ENCODE measurements around the gene FOXG1. TPM values are rescaled to one million over a fixed set of nuclear protein-coding genes. Genes with fewer than 3 reads are reported as not detected.

FOXG1 gene
- total RNA-seq, 1 experiment from 2014 or later = 0.81 TPM

DNA sequence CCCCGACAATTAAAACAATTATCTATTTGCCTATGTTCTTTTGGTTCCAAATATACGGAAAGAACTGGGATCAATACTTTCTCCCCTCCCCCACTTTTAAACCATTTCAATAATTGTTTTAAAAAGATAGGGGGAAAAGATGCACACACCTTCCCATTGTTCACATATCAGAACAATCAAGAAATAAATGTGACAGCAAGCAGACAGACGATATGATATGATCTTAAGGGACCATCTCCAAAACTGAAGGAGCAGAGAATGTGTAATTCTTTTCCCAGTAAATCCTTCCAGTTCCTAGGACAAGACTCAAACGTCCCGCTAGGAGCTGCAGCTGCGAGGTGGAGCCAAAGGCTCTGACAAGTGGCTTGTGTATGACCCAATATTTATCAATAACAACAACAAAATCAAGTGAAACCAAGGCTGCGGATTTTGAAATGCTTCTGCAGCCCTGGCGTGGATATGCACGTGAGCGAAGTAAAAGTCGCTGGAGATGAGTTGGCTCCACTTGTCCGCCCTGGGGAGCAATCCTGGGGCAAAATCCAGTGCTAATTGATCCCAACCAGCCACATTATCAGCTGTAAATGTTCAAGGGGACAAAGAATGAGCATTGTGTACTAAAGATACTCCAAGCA is 8.2 kb upstream of the FOXG1 start:
- no peaks in the 10 kb centered on the region for H3K4me1 ChIP-seq
- no peak overlapping the region for H3K27ac ChIP-seq
- no peaks in the 10 kb centered on the region for H3K36me3 ChIP-seq
- H3K9me3 ChIP-seq (replicated peaks) = no peaks in the 10 kb centered on the region
- H3K4me3 ChIP-seq = no peak overlapping the region
- no peak for DNase-seq
- peaks cover 7% of the 10 kb centered on the region for H3K27me3 ChIP-seq

DNA sequence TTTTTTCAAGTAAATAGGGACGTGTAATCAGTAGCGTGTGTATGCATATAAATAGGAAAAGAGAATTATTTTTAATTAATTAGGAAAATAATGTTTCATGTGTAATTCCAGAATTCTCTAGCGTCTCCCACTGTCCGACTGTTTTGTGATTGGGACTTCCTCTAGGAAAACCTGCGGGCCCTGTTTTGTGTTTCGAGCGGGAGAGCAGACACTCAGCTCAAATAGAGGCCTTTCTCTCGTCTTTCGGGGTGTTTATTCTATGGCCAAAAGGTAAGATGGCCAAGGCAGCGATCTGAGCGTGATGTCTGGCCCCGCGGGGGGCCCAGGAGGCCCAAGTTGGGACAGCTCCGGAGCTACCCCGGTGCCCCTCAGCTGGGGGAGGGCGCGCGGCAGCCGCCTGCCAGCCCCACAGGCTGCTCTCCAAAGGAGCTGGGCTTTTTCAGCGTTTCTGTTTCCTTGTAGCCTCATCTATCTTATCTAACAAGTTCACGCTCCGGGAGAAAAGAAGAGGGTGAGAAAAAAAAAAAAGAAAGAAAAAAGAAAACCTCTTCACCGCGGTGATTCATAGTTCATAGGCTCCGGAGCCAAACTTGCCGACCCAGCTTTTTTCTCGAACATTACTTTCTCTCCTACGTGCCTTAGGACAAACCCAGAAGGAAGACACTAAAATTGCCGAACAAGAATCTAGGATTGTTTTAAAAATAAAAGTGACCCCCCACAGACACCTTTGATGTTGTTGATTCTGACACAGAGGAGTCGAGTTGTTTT is 7.5 kb upstream of the FOXG1 start:
- H3K27ac ChIP-seq = no peak overlapping the region
- no peaks in the 10 kb centered on the region for H3K9me3 ChIP-seq (replicated peaks)
- H3K27me3 ChIP-seq = peaks cover 7% of the 10 kb centered on the region
- no peaks in the 10 kb centered on the region for H3K36me3 ChIP-seq
- no peak for DNase-seq
- no peak overlapping the region for H3K4me3 ChIP-seq
- H3K4me1 ChIP-seq = no peaks in the 10 kb centered on the region

DNA sequence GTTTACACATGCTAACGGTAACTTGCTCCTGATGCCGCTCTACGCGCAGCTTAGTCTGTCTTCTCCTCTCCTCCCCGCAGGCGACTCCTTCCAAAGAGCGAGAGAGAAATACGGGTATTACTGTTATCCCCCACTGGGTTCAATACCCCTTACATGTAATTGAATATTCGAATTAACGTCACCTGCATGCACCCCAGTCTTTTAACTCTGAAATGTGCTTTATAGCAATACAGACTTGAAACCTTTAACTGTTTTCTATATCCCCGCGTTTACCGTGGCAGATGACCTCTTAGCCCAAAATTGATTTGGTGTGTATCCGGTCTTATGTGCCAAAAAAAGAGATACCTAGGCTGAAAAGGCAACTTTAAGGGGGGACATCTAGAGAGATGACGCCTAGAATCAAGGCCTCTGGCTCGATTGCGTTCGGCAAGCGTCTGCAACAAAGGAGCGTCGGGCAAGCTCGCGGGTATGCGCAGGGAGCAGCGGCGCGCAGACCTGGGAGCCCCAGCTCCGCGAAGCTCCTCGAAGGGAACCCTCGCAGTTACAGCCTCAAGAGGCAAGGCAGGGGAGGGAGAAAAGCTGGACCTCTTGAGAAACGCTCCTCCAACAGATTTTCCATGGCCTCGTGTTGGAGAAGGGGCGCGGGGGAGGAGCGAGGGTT is 6.8 kb upstream of the FOXG1 start:
- H3K4me3 ChIP-seq = no peak overlapping the region
- H3K4me1 ChIP-seq = no peaks in the 10 kb centered on the region
- H3K27me3 ChIP-seq = peaks cover 7% of the 10 kb centered on the region
- H3K9me3 ChIP-seq (replicated peaks) = no peaks in the 10 kb centered on the region
- H3K27ac ChIP-seq = no peak overlapping the region
- H3K36me3 ChIP-seq = no peaks in the 10 kb centered on the region
- DNase-seq = no peak

DNA sequence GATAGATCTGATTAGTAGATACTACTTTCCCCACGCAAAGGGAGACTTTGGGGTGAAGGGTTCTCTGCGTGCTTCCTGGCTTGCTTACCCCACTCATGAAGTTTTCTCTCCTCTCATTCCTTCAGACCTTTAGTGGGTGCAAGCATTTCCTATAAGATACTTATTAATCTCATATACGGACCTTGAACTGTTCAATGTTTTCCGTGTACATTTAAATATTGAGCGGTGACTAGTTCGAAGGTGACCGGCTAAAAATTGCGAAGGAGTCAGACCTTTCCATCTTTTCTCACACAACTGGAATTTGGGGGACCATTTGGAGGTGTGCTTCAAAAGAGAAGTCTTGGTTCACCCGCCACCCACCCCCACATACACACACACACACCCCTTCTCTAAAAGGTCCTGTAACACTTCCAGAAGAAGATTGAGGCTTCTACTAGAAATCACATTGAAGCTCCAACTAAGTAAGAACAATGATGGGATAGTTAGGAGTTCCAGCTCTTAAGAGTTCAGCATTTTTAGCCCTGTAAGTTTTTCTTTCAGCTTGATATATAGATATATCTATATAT is 6.1 kb upstream of the FOXG1 start:
- H3K4me1 ChIP-seq = no peaks in the 10 kb centered on the region
- H3K4me3 ChIP-seq = no peak overlapping the region
- no peak for DNase-seq
- no peaks in the 10 kb centered on the region for H3K36me3 ChIP-seq
- no peaks in the 10 kb centered on the region for H3K9me3 ChIP-seq (replicated peaks)
- no peak overlapping the region for H3K27ac ChIP-seq
- H3K27me3 ChIP-seq = peaks cover 7% of the 10 kb centered on the region

DNA sequence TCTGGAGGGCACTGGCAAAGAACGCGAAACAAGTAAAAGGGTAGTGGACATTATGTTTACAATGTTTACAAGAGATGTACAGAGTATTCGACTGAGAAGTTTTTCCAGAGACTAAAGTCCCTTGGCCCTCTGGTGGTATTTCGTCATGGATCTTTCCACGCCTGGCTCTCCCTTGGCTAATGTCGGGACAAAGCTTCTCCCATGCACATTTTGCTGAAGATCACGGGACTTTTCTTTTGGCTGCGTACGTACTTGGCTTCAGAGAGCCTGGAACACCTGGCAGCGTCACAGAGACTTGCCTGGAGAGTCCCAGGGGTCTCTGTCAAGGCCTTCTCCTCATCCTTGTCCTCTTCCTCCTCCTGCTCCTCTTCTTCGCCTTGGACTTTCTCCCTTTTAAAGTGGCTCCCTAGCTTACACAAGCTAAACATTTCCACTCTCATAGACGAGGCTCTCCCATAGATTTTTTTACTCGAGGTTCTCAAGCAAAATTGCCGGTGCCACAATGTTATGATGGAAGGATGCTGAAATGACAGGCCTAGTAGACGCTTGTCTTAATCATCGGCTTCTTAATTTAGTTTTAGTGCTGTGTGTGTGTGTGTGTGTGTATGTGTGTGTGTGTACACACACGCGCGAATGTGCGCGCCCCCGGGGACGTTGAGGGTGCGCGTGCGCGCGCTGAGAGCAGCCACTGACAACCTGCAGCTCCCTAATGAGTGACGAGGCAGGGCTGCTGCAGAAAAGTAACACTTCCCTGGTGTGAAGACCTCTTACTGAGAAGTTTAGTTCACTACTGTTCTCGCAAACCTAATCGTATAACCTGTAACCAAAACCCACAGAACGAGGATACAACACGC is 4.9 kb upstream of the FOXG1 start:
- no peaks in the 10 kb centered on the region for H3K9me3 ChIP-seq (replicated peaks)
- H3K4me3 ChIP-seq = no peak overlapping the region
- no peak for DNase-seq
- H3K36me3 ChIP-seq = no peaks in the 10 kb centered on the region
- H3K4me1 ChIP-seq = no peaks in the 10 kb centered on the region
- no peak overlapping the region for H3K27ac ChIP-seq
- peaks cover 7% of the 10 kb centered on the region for H3K27me3 ChIP-seq

DNA sequence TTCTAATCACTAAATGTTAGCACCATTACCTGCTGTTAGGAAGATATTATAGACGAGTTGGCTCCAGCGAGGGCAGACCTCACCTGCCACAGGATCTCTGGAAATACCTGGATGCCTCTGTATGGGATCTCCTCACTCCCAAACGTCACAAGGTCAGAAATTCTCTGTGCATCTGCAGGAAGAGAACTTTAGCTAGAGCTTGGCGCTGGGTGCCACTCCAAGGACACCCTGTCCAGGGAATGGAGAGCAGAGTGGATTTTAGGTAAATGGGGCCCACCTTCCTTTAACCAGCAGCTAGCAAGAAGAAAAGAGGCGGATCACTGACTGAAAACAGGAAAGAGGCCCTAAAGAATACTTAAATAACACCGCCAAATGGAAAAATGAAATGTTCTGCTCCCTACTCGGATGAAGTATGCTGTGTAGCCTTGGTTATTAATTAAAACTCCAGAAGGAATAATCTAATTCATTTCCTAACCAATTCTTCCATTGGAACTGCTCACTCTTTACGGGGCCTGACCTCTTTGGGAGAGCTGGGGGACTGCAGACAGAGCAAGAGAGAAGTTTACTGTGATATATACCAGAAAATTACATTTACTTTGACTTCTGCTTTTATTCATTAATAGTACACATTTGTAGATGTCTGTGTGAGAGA is 4.2 kb upstream of the FOXG1 start:
- Histone ChIP-seq H3K4me1 (no peaks in the 10 kb centered on the region), H3K36me3 (no peaks in the 10 kb centered on the region), H3K27ac (no peak overlapping the region), H3K9me3 (replicated peaks) (no peaks in the 10 kb centered on the region), H3K27me3 (peaks cover 7% of the 10 kb centered on the region), H3K4me3 (no peak overlapping the region)
- no peak for DNase-seq

DNA sequence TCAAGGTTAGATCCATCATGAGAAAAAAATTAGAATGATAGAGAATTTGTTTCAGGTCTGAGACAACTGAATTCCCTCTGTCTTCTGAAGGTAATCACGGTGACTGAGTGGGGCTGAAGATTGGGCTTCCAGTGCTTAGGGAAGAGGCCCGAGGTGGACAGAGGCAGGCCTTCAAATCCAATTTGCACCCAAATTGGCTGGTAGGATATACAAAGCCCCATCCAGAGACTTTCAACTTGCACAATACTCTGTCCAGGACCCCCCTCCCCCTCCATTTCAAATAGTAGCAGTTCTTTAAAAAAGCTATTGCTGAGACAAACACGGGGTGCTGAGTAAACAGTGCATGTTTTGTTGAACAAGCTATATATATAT is 3.6 kb upstream of the FOXG1 start:
- Histone ChIP-seq H3K4me1 (no peaks in the 10 kb centered on the region), H3K9me3 (replicated peaks) (no peaks in the 10 kb centered on the region), H3K4me3 (no peak overlapping the region), H3K36me3 (no peaks in the 10 kb centered on the region), H3K27me3 (peaks cover 7% of the 10 kb centered on the region), H3K27ac (no peak overlapping the region)
- DNase-seq = no peak

DNA sequence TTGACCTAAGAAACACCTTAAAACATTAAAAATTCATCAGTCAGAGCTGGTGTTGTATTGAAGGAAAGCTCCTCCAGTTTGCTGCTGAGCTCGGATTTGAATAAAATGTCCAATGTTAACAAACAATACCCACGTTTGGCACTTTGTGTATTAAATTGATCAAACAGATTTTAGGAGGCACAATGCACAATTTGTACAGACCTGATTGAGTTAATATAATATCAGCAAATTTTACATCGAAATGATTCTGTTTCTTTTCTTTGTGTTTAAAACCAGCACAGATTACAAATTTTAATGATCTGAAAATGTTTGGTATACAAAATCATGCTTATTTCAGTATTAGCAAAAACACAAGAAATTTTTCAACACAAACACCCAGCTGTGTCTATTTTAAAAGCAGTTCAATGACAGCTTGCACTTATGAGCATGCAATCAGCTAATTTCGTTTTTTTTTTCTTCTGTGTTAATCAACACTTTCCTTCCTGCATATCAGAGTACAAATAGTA is 2.8 kb upstream of the FOXG1 start:
- Histone ChIP-seq H3K4me1 (no peaks in the 10 kb centered on the region), H3K27ac (no peak overlapping the region), H3K36me3 (no peaks in the 10 kb centered on the region), H3K4me3 (peak overlapping the region; percentile 14; the same call in 1 of the 2 replicates), H3K9me3 (replicated peaks) (no peaks in the 10 kb centered on the region), H3K27me3 (peaks cover 7% of the 10 kb centered on the region)
- DNase-seq = no peak

DNA sequence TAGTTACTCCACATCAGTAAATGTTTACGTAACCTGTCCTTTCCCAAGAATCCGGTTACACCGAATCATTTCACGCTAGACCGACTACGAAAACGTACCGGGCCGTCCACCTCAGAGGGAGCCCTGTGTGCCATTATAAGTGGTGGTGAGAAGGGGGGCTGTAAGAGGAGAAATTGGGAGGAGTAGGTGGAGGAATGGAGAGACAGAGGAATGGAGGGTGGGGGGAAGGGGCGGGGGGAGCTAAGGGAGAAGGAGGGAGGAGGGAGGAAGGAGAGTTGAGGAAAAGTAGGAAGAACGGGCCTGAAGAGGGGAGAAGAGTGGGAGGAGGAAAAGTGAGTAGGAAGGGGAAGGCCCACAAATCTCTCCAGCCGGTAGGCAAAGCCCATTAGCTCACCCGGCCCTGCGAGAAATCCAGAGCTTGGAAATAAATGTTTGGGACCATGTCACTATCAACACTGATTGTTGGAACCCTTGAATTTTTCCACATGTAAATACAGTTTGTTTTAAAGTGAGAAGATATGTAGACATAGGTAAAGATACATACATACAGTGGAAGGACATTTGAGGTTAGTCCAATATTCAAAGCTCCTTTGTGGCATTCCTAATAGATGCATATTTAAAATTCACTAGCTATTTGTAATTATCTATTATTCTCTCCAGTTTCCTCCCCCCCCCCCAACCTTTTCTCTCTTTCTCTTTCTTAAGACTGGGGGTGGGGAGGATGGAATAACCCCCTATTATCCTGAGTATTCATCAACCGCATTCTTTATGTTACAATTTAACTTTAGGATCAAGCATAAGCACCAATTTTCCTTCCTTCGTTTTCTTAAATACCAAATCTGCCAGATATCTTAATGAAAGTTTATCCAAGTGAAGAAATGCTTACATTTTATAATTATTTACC is 2.1 kb upstream of the FOXG1 start:
- Histone ChIP-seq H3K27ac (peak overlapping the region; percentile 68; the same call in 1 of the 2 replicates), H3K4me3 (peak overlapping the region; percentile 58), H3K36me3 (no peaks in the 10 kb centered on the region), H3K4me1 (no peaks in the 10 kb centered on the region), H3K27me3 (peaks cover 7% of the 10 kb centered on the region), H3K9me3 (replicated peaks) (no peaks in the 10 kb centered on the region)
- peak; percentile 5 to 41 for DNase-seq

DNA sequence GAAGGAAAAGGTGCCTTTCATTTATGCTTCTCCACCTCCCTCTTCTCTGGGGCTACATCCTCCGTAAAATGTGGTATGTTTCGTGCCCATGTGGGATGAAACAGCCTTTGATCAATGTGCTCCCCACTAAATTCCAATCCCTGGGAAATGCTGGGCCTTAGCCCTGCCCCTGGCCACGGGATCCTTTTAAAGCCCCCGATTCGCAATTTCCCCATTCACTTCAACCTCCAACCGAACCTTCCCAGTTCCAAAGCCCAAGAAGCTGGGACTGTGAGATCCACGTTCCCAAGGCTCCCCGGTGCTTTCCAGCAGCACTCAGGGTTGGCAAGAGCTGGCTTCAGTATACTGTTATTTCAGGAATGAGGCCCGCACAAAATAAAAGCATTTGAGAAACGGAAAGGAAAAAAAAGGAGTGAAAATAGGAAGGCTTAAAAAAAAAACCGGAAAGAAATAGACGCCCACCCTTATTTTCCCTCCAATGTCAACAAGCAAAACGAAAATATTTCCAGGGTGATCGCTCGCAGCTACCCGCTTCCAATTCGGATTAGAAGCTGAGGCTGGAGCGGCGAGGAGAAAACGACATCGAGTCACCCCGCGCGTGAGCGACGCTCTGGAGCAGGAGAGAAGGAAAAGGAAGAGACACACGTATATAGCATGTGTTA is 1.3 kb upstream of the FOXG1 start:
- H3K27me3 ChIP-seq = peaks cover 7% of the 10 kb centered on the region
- peak overlapping the region; percentile 68 for H3K27ac ChIP-seq
- no peaks in the 10 kb centered on the region for H3K9me3 ChIP-seq (replicated peaks)
- no peaks in the 10 kb centered on the region for H3K36me3 ChIP-seq
- H3K4me3 ChIP-seq = peak overlapping the region; percentile 58
- peak in 1 of 2 experiments; percentile 22 for DNase-seq
- H3K4me1 ChIP-seq = no peaks in the 10 kb centered on the region

DNA sequence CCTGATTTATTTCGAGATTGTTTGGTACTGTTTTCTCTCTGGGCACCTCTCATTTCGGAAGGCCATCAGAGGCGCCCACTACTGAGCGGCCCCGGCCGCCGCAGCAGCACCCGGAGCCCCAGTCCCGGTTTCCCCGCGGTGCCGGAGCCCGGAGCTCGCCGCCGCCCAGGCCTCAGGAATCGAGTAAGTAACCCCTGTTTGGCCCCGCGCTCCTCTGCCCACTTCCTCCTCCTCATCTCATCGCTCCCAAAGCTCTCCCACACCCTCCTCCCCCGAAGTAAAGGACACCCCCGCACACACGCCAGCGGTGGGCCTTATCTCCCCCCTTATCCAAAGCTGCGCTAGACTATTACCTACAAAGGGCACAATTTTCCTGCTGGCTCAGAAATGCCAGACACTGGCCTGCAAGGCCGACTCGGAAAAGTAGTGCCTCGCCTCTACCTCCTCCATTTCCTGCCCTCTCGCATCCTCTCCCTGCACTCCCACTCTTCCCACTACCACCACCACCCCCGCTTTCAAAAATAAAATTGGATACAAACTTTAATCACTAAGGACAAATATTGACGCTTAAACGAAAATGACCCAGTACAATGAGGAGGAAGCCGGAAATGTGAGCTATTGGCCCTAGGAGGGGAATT is 637 bp upstream of the FOXG1 start:
- DNase-seq = peak; percentile 21 to 35
- H3K27me3 ChIP-seq = peaks cover 7% of the 10 kb centered on the region
- H3K9me3 ChIP-seq (replicated peaks) = no peaks in the 10 kb centered on the region
- peak overlapping the region; percentile 58 for H3K4me3 ChIP-seq
- H3K4me1 ChIP-seq = no peaks in the 10 kb centered on the region
- peak overlapping the region; percentile 68 for H3K27ac ChIP-seq
- H3K36me3 ChIP-seq = no peaks in the 10 kb centered on the region

DNA sequence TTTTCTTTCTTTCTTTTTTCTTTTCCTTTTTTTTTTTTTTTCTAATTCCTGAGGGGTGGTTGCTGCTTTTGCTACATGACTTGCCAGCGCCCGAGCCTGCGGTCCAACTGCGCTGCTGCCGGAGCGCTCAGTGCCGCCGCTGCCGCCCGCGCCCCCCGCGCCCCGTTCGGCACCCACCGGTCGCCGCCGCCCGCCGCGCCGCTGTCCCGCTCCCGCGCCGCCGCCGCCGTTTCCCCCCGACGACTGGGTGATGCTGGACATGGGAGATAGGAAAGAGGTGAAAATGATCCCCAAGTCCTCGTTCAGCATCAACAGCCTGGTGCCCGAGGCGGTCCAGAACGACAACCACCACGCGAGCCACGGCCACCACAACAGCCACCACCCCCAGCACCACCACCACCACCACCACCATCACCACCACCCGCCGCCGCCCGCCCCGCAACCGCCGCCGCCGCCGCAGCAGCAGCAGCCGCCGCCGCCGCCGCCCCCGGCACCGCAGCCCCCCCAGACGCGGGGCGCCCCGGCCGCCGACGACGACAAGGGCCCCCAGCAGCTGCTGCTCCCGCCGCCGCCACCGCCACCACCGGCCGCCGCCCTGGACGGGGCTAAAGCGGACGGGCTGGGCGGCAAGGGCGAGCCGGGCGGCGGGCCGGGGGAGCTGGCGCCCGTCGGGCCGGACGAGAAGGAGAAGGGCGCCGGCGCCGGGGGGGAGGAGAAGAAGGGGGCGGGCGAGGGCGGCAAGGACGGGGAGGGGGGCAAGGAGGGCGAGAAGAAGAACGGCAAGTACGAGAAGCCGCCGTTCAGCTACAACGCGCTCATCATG is 654 bp downstream of the FOXG1 start:
- DNase-seq = no peak
- Histone ChIP-seq H3K36me3 (no peaks in the 10 kb centered on the region), H3K4me1 (no peaks in the 10 kb centered on the region), H3K9me3 (replicated peaks) (no peaks in the 10 kb centered on the region), H3K4me3 (peak overlapping the region; percentile 32), H3K27me3 (peaks cover 6% of the 10 kb centered on the region), H3K27ac (no peak overlapping the region)

Measured in SJCRH30 (cell line).